GM23338 (cell line): ENCODE data around the gene PTOV1. TPM values are rescaled to one million over a fixed set of nuclear protein-coding genes. Genes with fewer than 3 reads are reported as not detected.

ENCODE experiments used
- ATAC-seq: fragments of 200-7000 bp; cut with Tn5 transposase; 3 replicates; pipeline ENCODE4 v1.9.1; 2020
- DNase-seq: peaks from one replicate; pipeline ENCODE4 v3.0.0-alpha.2; 2015; ENCODE audit warnings: low spot score
- H2AFZ ChIP-seq: fragments of 200-600 bp; sonication (generic); 2 replicates; pipeline ENCODE4 v1.8.0; 2016; ENCODE audit warnings: antibody characterized with exemption, mild to moderate bottlenecking, moderate library complexity
- H3F3A ChIP-seq: fragments of 200-600 bp; sonication (generic); replicated peaks from 2 replicates; pipeline ENCODE4 v1.8.0; 2017; ENCODE audit warnings: antibody characterized with exemption, mixed run types, low read depth
- H3K27ac ChIP-seq: fragments of 200-600 bp; sonication (generic); 2 replicates; pipeline ENCODE4 v1.6.1; 2016; ENCODE audit warnings: low read depth
- H3K27me3 ChIP-seq: fragments of 200-600 bp; sonication (generic); 2 replicates; pipeline ENCODE4 v1.8.0; 2016; ENCODE audit warnings: mild to moderate bottlenecking, mixed run types, moderate library complexity; ENCODE audit not compliant: insufficient read depth
- H3K36me3 ChIP-seq: fragments of 200-600 bp; sonication (generic); 2 replicates; pipeline ENCODE4 v1.8.0; 2016; ENCODE audit warnings: mild to moderate bottlenecking; ENCODE audit not compliant: insufficient read depth
- H3K4me1 ChIP-seq: fragments of 200-600 bp; sonication (generic); 2 replicates; pipeline ENCODE4 v1.8.0; 2016; ENCODE audit warnings: mild to moderate bottlenecking, moderate library complexity; ENCODE audit not compliant: insufficient read depth
- H3K4me2 ChIP-seq: fragments of 200-600 bp; sonication (generic); 2 replicates; pipeline ENCODE4 v1.7.1; 2017; ENCODE audit warnings: mixed run types
- H3K4me3 ChIP-seq: fragments of 200-600 bp; sonication (generic); 2 replicates; pipeline ENCODE4 v1.6.1; 2016; ENCODE audit warnings: mixed run types
- H3K79me2 ChIP-seq: fragments of 200-600 bp; sonication (generic); replicated peaks from 2 replicates; pipeline ENCODE4 v1.8.0; 2017; ENCODE audit warnings: mild to moderate bottlenecking; ENCODE audit not compliant: insufficient read depth
- H3K9me2 ChIP-seq: fragments of 200-600 bp; sonication (generic); 2 replicates; pipeline ENCODE4 v1.8.0; 2017; ENCODE audit not compliant: insufficient read depth
- H4K20me1 ChIP-seq: fragments of 200-600 bp; sonication (generic); replicated peaks from 2 replicates; pipeline ENCODE4 v1.8.0; 2017; ENCODE audit warnings: mild to moderate bottlenecking; ENCODE audit not compliant: insufficient read depth
- H3K27ac Mint-ChIP-seq: 2 replicates; pipeline ENCODE4 v1.8.0; 2020; ENCODE audit warnings: inconsistent platforms, mild to moderate bottlenecking, moderate library complexity, mixed read lengths
- H3K27me3 Mint-ChIP-seq: 3 replicates; pipeline ENCODE4 v1.8.0; 2022; ENCODE audit warnings: low read depth, mild to moderate bottlenecking, moderate library complexity, mixed read lengths, inconsistent platforms; ENCODE audit not compliant: insufficient read depth, poor library complexity
- H3K36me3 Mint-ChIP-seq: 3 replicates; pipeline ENCODE4 v1.8.0; 2021; ENCODE audit warnings: low read depth, mild to moderate bottlenecking, inconsistent platforms, moderate library complexity, mixed read lengths
- H3K4me1 Mint-ChIP-seq: 3 replicates; pipeline ENCODE4 v1.8.0; 2020; ENCODE audit warnings: mild to moderate bottlenecking, inconsistent platforms, mixed read lengths
- H3K4me3 Mint-ChIP-seq: 3 replicates; pipeline ENCODE4 v1.8.0; 2021; ENCODE audit warnings: moderate library complexity, mild to moderate bottlenecking, inconsistent platforms, mixed read lengths
- H3K9me3 Mint-ChIP-seq: 3 replicates; pipeline ENCODE4 v1.8.0; 2020; ENCODE audit warnings: moderate library complexity, mild to moderate bottlenecking, inconsistent platforms, mixed read lengths
- CREB1 ChIP-seq: fragments of 250-450 bp; sonication (Bioruptor Pico); IDR thresholded peaks from 2 replicates; pipeline ENCODE4 v1.5.0; 2020; ENCODE audit warnings: low read depth, mild to moderate bottlenecking, moderate library complexity
- EZH2phosphoT487 ChIP-seq: fragments of 200-600 bp; sonication (generic); IDR thresholded peaks from one replicate; pipeline ENCODE4 v1.8.1; 2018; ENCODE audit warnings: antibody characterized with exemption; ENCODE audit not compliant: unreplicated experiment
- JUNB ChIP-seq: IDR thresholded peaks from one replicate; pipeline ENCODE4 v1.6.1; 2016; ENCODE audit warnings: antibody characterized with exemption; ENCODE audit not compliant: unreplicated experiment
- STAT1 ChIP-seq: IDR thresholded peaks from one replicate; pipeline ENCODE4 v1.6.1; 2016; ENCODE audit warnings: antibody characterized with exemption; ENCODE audit not compliant: unreplicated experiment
- ZNF114 ChIP-seq: fragments of 250-450 bp; sonication (Bioruptor Pico); IDR thresholded peaks from 2 replicates; pipeline ENCODE4 v1.5.0; 2020; ENCODE audit warnings: mild to moderate bottlenecking, moderate library complexity
- ZNF331 ChIP-seq: fragments of 250-450 bp; sonication (Bioruptor Pico); IDR thresholded peaks from 2 replicates; pipeline ENCODE4 v1.5.0; 2020; ENCODE audit warnings: low read depth, mild to moderate bottlenecking, moderate library complexity
- polyA plus RNA-seq: library from polyadenylated mRNA; unstranded; fragments of >200 nt; fragmentation: Nextera tagmentation; extraction: Ambion mirVana; gene quantifications from 2 replicates; pipeline ENCODE4 v1.2.1, GENCODE V29; 2016
- total RNA-seq: library from RNA; depleted of rRNA; stranded (reverse); fragments of >200 nt; shearing (Covaris generic); gene quantifications from 2 replicates; pipeline ENCODE4 v1.2.3, GENCODE V29; 2014
- TF ChIP-seq, protein P1 (sequence below): fragments of 250-450 bp; sonication (Bioruptor Pico); IDR thresholded peaks from 2 replicates; pipeline ENCODE4 v1.5.0; 2020; ENCODE audit warnings: mild to moderate bottlenecking, moderate library complexity
- TF ChIP-seq, protein P2 (sequence below), 2 experiments: fragments of 200-600 bp in 1 of 2; sonication (generic) in 1 of 2; conservative IDR thresholded peaks; 2 replicates each; pipeline versions ENCODE4 v1.5.1 to v1.6.1; 2016 to 2017; ENCODE audit warnings: antibody characterized with exemption in 2 of 2, low read depth in 2 of 2, mild to moderate bottlenecking in 2 of 2, moderate library complexity in 1 of 2

The PTOV1 gene
- total and polyA plus RNA-seq, 2 experiments from 2014 or later = 188 to 209 TPM

DNA sequence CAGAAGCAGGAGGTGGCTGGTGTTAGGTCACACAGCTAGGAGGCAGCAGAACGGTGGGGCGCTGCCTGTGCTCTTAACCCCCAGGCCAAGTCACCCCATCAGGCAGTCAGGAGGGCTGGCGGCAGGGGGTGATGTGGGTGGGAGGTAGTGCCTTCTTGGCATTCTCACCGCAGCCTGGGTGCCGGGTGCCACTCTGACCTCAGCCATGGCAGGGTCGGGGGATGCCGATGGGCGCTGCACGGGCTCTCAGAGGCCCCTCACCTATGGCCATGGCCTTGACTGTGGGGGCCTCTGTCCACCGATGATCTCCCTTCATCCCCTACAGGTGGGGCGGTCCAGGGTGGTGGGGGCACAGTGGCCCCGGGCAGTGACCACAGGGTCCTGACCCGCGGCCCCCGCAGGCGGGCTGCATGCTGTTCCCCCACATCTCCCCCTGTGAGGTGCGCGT, 5.6 kb downstream of the PTOV1 start (continued):
- TF ChIP-seq, protein P1, sequence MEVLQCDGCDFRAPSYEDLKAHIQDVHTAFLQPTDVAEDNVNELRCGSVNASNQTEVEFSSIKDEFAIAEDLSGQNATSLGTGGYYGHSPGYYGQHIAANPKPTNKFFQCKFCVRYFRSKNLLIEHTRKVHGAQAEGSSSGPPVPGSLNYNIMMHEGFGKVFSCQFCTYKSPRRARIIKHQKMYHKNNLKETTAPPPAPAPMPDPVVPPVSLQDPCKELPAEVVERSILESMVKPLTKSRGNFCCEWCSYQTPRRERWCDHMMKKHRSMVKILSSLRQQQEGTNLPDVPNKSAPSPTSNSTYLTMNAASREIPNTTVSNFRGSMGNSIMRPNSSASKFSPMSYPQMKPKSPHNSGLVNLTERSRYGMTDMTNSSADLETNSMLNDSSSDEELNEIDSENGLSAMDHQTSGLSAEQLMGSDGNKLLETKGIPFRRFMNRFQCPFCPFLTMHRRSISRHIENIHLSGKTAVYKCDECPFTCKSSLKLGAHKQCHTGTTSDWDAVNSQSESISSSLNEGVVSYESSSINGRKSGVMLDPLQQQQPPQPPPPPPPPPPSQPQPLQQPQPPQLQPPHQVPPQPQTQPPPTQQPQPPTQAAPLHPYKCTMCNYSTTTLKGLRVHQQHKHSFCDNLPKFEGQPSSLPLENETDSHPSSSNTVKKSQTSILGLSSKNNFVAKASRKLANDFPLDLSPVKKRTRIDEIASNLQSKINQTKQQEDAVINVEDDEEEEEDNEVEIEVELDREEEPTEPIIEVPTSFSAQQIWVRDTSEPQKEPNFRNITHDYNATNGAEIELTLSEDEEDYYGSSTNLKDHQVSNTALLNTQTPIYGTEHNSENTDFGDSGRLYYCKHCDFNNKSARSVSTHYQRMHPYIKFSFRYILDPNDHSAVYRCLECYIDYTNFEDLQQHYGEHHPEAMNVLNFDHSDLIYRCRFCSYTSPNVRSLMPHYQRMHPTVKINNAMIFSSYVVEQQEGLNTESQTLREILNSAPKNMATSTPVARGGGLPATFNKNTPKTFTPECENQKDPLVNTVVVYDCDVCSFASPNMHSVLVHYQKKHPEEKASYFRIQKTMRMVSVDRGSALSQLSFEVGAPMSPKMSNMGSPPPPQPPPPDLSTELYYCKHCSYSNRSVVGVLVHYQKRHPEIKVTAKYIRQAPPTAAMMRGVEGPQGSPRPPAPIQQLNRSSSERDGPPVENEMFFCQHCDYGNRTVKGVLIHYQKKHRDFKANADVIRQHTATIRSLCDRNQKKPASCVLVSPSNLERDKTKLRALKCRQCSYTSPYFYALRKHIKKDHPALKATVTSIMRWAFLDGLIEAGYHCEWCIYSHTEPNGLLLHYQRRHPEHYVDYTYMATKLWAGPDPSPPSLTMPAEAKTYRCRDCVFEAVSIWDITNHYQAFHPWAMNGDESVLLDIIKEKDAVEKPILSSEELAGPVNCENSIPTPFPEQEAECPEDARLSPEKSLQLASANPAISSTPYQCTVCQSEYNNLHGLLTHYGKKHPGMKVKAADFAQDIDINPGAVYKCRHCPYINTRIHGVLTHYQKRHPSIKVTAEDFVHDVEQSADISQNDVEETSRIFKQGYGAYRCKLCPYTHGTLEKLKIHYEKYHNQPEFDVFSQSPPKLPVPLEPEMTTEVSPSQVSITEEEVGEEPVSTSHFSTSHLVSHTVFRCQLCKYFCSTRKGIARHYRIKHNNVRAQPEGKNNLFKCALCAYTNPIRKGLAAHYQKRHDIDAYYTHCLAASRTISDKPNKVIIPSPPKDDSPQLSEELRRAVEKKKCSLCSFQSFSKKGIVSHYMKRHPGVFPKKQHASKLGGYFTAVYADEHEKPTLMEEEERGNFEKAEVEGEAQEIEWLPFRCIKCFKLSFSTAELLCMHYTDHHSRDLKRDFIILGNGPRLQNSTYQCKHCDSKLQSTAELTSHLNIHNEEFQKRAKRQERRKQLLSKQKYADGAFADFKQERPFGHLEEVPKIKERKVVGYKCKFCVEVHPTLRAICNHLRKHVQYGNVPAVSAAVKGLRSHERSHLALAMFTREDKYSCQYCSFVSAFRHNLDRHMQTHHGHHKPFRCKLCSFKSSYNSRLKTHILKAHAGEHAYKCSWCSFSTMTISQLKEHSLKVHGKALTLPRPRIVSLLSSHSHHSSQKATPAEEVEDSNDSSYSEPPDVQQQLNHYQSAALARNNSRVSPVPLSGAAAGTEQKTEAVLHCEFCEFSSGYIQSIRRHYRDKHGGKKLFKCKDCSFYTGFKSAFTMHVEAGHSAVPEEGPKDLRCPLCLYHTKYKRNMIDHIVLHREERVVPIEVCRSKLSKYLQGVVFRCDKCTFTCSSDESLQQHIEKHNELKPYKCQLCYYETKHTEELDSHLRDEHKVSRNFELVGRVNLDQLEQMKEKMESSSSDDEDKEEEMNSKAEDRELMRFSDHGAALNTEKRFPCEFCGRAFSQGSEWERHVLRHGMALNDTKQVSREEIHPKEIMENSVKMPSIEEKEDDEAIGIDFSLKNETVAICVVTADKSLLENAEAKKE = no peak
- no peak for TF ChIP-seq CREB1
- TF ChIP-seq ZNF114 = no peak
- no peak for TF ChIP-seq EZH2phosphoT487

DNA sequence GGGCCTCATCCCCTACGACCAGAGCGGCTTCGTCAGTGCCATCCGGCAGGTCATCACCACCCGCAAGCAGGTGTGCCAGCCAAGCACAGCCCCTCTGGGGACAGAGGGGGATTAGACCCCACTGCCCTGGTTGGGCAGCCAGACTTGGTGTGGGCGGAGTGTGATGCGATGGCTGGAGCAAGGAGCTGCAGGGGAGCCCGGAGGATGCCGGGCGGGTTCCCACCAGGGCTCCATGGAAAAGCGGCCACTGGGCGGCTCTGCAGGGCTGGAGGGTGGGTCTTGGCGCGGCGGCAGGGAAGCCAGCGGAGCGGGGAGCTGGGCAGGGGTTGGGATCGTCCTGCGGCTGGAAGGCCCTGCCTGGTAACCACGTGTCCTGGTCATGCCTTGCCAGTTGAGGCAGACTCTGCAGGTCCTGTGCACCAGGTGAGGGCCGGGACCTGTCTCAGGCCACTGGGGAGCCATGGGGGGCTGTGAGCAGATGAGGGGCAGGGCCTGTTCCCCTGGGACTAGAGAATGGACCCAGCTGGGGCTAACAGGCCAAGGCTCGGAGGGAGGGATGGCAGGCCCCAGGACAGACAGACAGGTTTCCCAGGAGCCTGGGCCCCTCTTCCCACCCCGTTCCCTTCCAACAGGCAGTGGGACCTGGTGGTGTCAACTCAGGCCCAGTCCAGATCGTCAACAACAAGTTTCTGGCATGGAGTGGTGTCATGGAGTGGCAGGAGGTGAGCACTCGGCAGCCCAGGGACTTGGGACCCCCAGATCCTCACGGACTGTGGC, 6.3 kb downstream of the PTOV1 start:
- H3K36me3 ChIP-seq = no peaks in the 10 kb centered on the region; the same call in 1 of the 2 replicates
- H3K27me3 Mint-ChIP-seq = peaks cover 54% of the 10 kb centered on the region
- no peak overlapping the region for H3K4me3 ChIP-seq
- H3K9me3 Mint-ChIP-seq = peaks cover 4% of the 10 kb centered on the region; the same call in 2 of the 3 replicates
- peaks cover 23% of the 10 kb centered on the region for H4K20me1 ChIP-seq
- H3K27ac ChIP-seq = 0 out of 2 replicates have a peak overlapping the region, but pooled peaks have one; percentile 6
- H3K9me2 ChIP-seq = no peaks in the 10 kb centered on the region
- no peak overlapping the region for H3K27ac Mint-ChIP-seq
- H3K4me2 ChIP-seq = no peak overlapping the region
- H3K79me2 ChIP-seq = peaks cover 18% of the 10 kb centered on the region
- H3K4me3 Mint-ChIP-seq = no peak overlapping the region
- peak; percentile 1; the same call in 1 of the 3 replicates for ATAC-seq
- H3K36me3 Mint-ChIP-seq = peaks cover 72% of the 10 kb centered on the region
- peaks cover 21% of the 10 kb centered on the region for H3K4me1 Mint-ChIP-seq
- no peaks in the 10 kb centered on the region for H3K27me3 ChIP-seq
- peaks cover 14% of the 10 kb centered on the region for H3K4me1 ChIP-seq
- no peak for DNase-seq
- no peak overlapping the region for H2AFZ ChIP-seq
- H3F3A ChIP-seq = peaks cover 64% of the 10 kb centered on the region
- no peak for TF ChIP-seq STAT1
- TF ChIP-seq JUNB = no peak
- TF ChIP-seq, protein P2, sequence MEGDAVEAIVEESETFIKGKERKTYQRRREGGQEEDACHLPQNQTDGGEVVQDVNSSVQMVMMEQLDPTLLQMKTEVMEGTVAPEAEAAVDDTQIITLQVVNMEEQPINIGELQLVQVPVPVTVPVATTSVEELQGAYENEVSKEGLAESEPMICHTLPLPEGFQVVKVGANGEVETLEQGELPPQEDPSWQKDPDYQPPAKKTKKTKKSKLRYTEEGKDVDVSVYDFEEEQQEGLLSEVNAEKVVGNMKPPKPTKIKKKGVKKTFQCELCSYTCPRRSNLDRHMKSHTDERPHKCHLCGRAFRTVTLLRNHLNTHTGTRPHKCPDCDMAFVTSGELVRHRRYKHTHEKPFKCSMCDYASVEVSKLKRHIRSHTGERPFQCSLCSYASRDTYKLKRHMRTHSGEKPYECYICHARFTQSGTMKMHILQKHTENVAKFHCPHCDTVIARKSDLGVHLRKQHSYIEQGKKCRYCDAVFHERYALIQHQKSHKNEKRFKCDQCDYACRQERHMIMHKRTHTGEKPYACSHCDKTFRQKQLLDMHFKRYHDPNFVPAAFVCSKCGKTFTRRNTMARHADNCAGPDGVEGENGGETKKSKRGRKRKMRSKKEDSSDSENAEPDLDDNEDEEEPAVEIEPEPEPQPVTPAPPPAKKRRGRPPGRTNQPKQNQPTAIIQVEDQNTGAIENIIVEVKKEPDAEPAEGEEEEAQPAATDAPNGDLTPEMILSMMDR (conservative IDR thresholded peaks at IDR 0.05; ENCODE audit: low read depth in 2 of 2) = peak in 1 of 2 experiments; percentile 11; a peak in 1 of 4 replicates
- no peak for TF ChIP-seq ZNF331 (CRISPR knock-in tag)
